Measurements from ENCODE around the gene SLC52A1.
A peak's percentile ranks its signal among the peaks of the same experiment; 100 is the strongest.

Gene SLC52A1

DNA sequence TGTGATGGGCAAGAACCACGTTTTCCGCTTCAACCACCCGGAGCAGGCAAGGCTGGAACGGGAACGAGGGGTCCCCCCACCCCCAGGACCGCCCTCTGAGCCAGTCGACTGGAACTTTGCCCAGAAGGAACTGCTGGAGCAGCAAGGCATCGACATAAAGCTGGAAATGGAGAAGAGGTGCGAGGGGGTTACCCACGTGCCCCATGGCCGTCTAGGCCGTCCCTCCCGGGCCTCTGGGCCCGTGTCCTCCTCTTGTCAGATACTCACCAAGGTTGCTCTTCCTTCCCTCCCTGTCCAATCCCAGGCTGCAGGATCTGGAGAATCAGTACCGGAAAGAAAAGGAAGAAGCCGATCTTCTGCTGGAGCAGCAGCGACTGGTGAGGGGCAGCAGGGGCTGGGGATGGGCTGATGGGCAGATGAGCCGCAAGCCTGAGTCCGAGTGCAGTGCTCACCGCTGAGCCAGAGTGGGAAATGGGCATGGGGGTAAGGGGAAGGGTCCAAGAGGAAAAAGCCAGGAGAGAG, 14.7 kb downstream of the SLC52A1 start:
- Histone ChIP-seq H2AFZ (ENCODE audit: low read length) (no peak overlapping the region), H3K27me3 (ENCODE audit: insufficient read depth, low read length) (no peaks in the 10 kb centered on the region), H3K36me3 (ENCODE audit: insufficient read depth, low read length) (peaks cover 22% of the 10 kb centered on the region)

DNA sequence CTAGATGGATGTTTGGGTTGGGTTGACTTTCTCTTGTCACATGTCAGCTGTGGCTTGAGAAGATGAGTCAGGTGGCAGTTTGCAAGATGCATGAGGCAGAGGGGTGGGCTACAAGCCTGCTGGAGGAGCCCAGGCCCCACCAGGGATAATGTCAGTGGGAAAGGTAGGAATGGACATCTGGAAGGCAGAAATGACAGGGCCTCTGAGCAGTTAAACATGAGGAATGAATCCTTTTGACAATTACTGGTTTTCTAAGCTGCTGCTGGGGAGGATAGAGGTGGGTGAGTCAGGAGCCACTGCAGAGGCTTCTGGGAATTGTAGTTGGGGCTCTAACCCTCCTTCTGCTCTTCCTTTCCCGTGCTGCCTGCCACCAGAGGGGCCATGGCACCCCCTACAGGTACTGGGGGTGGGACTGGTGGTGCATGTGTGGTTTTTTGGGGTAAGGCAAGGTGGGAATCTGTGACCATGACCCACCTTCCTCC, 15.7 kb downstream of the SLC52A1 start:
- H2AFZ ChIP-seq (ENCODE audit: low read length), result no peak overlapping the region
- no peaks in the 10 kb centered on the region for H3K79me2 ChIP-seq (ENCODE audit: insufficient read depth, low read length)
- H3K4me3 ChIP-seq (ENCODE audit: low read depth, low read length, poor library complexity, severe bottlenecking), result no peak overlapping the region
- H3K9me2 ChIP-seq (ENCODE audit: low read depth, low read length), result no peaks in the 10 kb centered on the region
- H3K27ac ChIP-seq (ENCODE audit: low read depth, low read length, poor library complexity, severe bottlenecking), result no peak overlapping the region
- no peaks in the 10 kb centered on the region for H3K9me3 ChIP-seq (ENCODE audit: low read length)
- H3K4me1 ChIP-seq (ENCODE audit: insufficient read depth, low read length, severe bottlenecking), result peaks cover 17% of the 10 kb centered on the region
- peaks cover 25% of the 10 kb centered on the region for H3K36me3 ChIP-seq (ENCODE audit: insufficient read depth, low read length)
- 0 out of 2 replicates have a peak, but pooled peaks cover 4% of the 10 kb centered on the region for H3F3A ChIP-seq (ENCODE audit: insufficient read depth, low read length)
- no peak overlapping the region for H3K4me2 ChIP-seq (ENCODE audit: low read length)
- H3K9ac ChIP-seq (ENCODE audit: low read length), result no peak overlapping the region
- H3K27me3 ChIP-seq (ENCODE audit: insufficient read depth, low read length), result no peaks in the 10 kb centered on the region
- no peaks in the 10 kb centered on the region for H4K20me1 ChIP-seq (ENCODE audit: insufficient read depth, low read length)
- TF ChIP-seq, protein P1, sequence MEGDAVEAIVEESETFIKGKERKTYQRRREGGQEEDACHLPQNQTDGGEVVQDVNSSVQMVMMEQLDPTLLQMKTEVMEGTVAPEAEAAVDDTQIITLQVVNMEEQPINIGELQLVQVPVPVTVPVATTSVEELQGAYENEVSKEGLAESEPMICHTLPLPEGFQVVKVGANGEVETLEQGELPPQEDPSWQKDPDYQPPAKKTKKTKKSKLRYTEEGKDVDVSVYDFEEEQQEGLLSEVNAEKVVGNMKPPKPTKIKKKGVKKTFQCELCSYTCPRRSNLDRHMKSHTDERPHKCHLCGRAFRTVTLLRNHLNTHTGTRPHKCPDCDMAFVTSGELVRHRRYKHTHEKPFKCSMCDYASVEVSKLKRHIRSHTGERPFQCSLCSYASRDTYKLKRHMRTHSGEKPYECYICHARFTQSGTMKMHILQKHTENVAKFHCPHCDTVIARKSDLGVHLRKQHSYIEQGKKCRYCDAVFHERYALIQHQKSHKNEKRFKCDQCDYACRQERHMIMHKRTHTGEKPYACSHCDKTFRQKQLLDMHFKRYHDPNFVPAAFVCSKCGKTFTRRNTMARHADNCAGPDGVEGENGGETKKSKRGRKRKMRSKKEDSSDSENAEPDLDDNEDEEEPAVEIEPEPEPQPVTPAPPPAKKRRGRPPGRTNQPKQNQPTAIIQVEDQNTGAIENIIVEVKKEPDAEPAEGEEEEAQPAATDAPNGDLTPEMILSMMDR (IDR thresholded peaks at IDR 0.05; ENCODE audit: low read length), result peak; percentile 70
- no peak for TF ChIP-seq EZH2 (IDR thresholded peaks at IDR 0.05; ENCODE audit: borderline replicate concordance, low read length)

More for the DNA sequence above, 14.7 kb downstream of the SLC52A1 start:
- Histone ChIP-seq H3K4me2 (ENCODE audit: low read length) (no peak overlapping the region), H3F3A (ENCODE audit: insufficient read depth, low read length) (0 out of 2 replicates have a peak, but pooled peaks cover 4% of the 10 kb centered on the region), H3K4me3 (ENCODE audit: low read depth, low read length, poor library complexity, severe bottlenecking) (no peak overlapping the region), H3K79me2 (ENCODE audit: insufficient read depth, low read length) (no peaks in the 10 kb centered on the region), H3K27ac (ENCODE audit: low read depth, low read length, poor library complexity, severe bottlenecking) (no peak overlapping the region), H4K20me1 (ENCODE audit: insufficient read depth, low read length) (no peaks in the 10 kb centered on the region), H3K9me2 (ENCODE audit: low read depth, low read length) (no peaks in the 10 kb centered on the region), H3K4me1 (ENCODE audit: insufficient read depth, low read length, severe bottlenecking) (peaks cover 17% of the 10 kb centered on the region), H3K9me3 (ENCODE audit: low read length) (no peaks in the 10 kb centered on the region), H3K9ac (ENCODE audit: low read length) (no peak overlapping the region)
- TF ChIP-seq, protein P1 (IDR thresholded peaks at IDR 0.05; ENCODE audit: low read length), result no peak
- no peak for TF ChIP-seq EZH2 (IDR thresholded peaks at IDR 0.05; ENCODE audit: borderline replicate concordance, low read length)

DNA sequence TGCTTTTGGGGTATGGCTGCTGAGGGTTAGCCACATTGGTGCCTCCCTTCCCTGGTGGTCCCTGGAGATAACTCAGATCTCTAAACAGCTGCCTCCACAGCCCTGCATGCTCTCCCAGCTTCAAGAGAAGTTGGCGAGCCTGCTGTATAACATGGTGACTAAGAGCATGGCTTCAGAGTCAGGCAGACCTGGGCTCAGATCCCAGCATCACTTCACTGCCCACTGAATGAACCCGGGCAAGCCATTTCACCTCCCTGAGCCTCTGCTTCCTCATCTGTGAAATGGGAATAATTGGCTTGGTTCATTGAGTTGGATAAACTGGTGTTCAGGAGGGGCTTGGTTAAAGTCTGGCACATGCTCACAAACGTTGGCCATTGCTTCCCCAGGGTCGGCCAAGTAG, 20.9 kb downstream of the SLC52A1 start:
- TF ChIP-seq, protein P1 (IDR thresholded peaks at IDR 0.05; ENCODE audit: low read length), result no peak
- no peak for TF ChIP-seq EZH2 (IDR thresholded peaks at IDR 0.05; ENCODE audit: borderline replicate concordance, low read length)
- H3K27ac ChIP-seq (ENCODE audit: low read depth, low read length, poor library complexity, severe bottlenecking), result no peak overlapping the region
- H3K4me1 ChIP-seq (ENCODE audit: insufficient read depth, low read length, severe bottlenecking), result peaks cover 17% of the 10 kb centered on the region
- H3K9me2 ChIP-seq (ENCODE audit: low read depth, low read length), result no peaks in the 10 kb centered on the region
- peaks cover 7% of the 10 kb centered on the region; the same call in 1 of the 2 replicates for H3K36me3 ChIP-seq (ENCODE audit: insufficient read depth, low read length)
- no peak overlapping the region for H3K4me3 ChIP-seq (ENCODE audit: low read depth, low read length, poor library complexity, severe bottlenecking)
- H3K27me3 ChIP-seq (ENCODE audit: insufficient read depth, low read length), result no peaks in the 10 kb centered on the region
- H4K20me1 ChIP-seq (ENCODE audit: insufficient read depth, low read length), result no peaks in the 10 kb centered on the region
- 0 out of 2 replicates have a peak, but pooled peaks cover 4% of the 10 kb centered on the region for H3F3A ChIP-seq (ENCODE audit: insufficient read depth, low read length)
- H3K4me2 ChIP-seq (ENCODE audit: low read length), result no peak overlapping the region
- H2AFZ ChIP-seq (ENCODE audit: low read length), result no peak overlapping the region
- H3K9me3 ChIP-seq (ENCODE audit: low read length), result no peaks in the 10 kb centered on the region
- H3K79me2 ChIP-seq (ENCODE audit: insufficient read depth, low read length), result no peaks in the 10 kb centered on the region
- H3K9ac ChIP-seq (ENCODE audit: low read length), result no peak overlapping the region
